Mesendoderm (in vitro differentiated cells): Measurements from ENCODE around the gene KPNA3.
A peak's percentile ranks its signal among the peaks of the same experiment; 100 is the strongest.
"Not testable (repeated sequence)": the region's sequence is repeated elsewhere in the genome, so short reads cannot be mapped to it uniquely, and the experiment has no call there.

Experiments
- DNase-seq: peaks from one replicate; pipeline ENCODE4 v3.0.0; 2013
- H2AK5ac ChIP-seq: 2 replicates; pipeline ENCODE4 v1.6.1; 2013; ENCODE audit warnings: low read length, inconsistent platforms
- H2BK120ac ChIP-seq: 2 replicates; pipeline ENCODE4 v1.6.1; 2013; ENCODE audit warnings: low read depth, mild to moderate bottlenecking, low read length, moderate library complexity, mixed read lengths
- H2BK15ac ChIP-seq: replicated peaks from 2 replicates; pipeline ENCODE4 v1.6.1; 2013; ENCODE audit warnings: low read depth, mild to moderate bottlenecking, moderate library complexity
- H2BK5ac ChIP-seq: 2 replicates; pipeline ENCODE4 v1.6.1; 2013; ENCODE audit warnings: low read length, inconsistent platforms
- H3K18ac ChIP-seq: 2 replicates; pipeline ENCODE4 v1.6.1; 2013; ENCODE audit warnings: mild to moderate bottlenecking, low read length, mixed read lengths
- H3K23ac ChIP-seq: one replicate; pipeline ENCODE4 v1.6.1; 2013; ENCODE audit warnings: low read length
- H3K27ac ChIP-seq: 2 replicates; pipeline ENCODE4 v1.5.1; 2013; ENCODE audit warnings: low read depth, mild to moderate bottlenecking, inconsistent platforms, low read length, moderate library complexity
- H3K27me3 ChIP-seq: 2 replicates; pipeline ENCODE4 v1.6.1; 2013; ENCODE audit warnings: low read length, control low read depth, mild to moderate bottlenecking, inconsistent platforms; ENCODE audit not compliant: insufficient read depth, poor library complexity
- H3K36me3 ChIP-seq: 2 replicates; pipeline ENCODE4 v1.6.1; 2013; ENCODE audit warnings: low read length, inconsistent platforms; ENCODE audit not compliant: control insufficient read depth, insufficient read depth
- H3K4ac ChIP-seq: one replicate; pipeline ENCODE4 v1.6.1; 2013; ENCODE audit warnings: low read depth, mild to moderate bottlenecking, low read length, moderate library complexity
- H3K4me1 ChIP-seq: 2 replicates; pipeline ENCODE4 v1.6.1; 2013; ENCODE audit warnings: low read depth, low read length, inconsistent platforms; ENCODE audit not compliant: control insufficient read depth
- H3K4me2 ChIP-seq: 2 replicates; pipeline ENCODE4 v1.6.1; 2013; ENCODE audit warnings: low read length
- H3K4me3 ChIP-seq: 2 replicates; pipeline ENCODE4 v1.5.1; 2013; ENCODE audit warnings: mild to moderate bottlenecking, low read length
- H3K56ac ChIP-seq: one replicate; pipeline ENCODE4 v1.6.1; 2013; ENCODE audit warnings: low read length
- H3K79me1 ChIP-seq: 2 replicates; pipeline ENCODE4 v1.6.1; 2013; ENCODE audit warnings: low read length, inconsistent platforms
- H3K79me2 ChIP-seq: 2 replicates; pipeline ENCODE4 v1.6.1; 2013; ENCODE audit warnings: mild to moderate bottlenecking, low read length; ENCODE audit not compliant: control insufficient read depth, insufficient read depth
- H3K9ac ChIP-seq: 2 replicates; pipeline ENCODE4 v1.6.1; 2013; ENCODE audit warnings: low read length, inconsistent platforms
- H4K5ac ChIP-seq: one replicate; pipeline ENCODE4 v1.6.1; 2013; ENCODE audit warnings: low read length
- H4K8ac ChIP-seq: one replicate; pipeline ENCODE4 v1.6.1; 2013; ENCODE audit warnings: low read depth, mild to moderate bottlenecking, control low read depth, low read length, moderate library complexity
- WGBS: extraction: QIAGEN DNeasy Blood & Tissue Kit; methylation state at CpG from one replicate; pipeline ENCODE4 v1.1.7; 2013; ENCODE audit warnings: low lambda C conversion rate, missing lambda C conversion rate; ENCODE audit not compliant: insufficient coverage; ENCODE audit errors: extremely low coverage; 5-methylcytosine and 5-hydroxymethylcytosine counted together

KPNA3 gene

GRCh38 chr13:49806126-49806536, 13.6 kb upstream of the KPNA3 start:
- H2AK5ac ChIP-seq: no peak overlapping the region
- no peak overlapping the region for H2BK5ac ChIP-seq
- no peaks in the 10 kb centered on the region for H3K36me3 ChIP-seq
- no peak overlapping the region for H2BK120ac ChIP-seq
- no peak overlapping the region for H4K5ac ChIP-seq
- H3K79me2 ChIP-seq: no peaks in the 10 kb centered on the region
- no CpG with 5 or more reads among the region's 3 CpGs for WGBS
- H3K79me1 ChIP-seq: no peaks in the 10 kb centered on the region
- DNase-seq: no peak
- no peak overlapping the region for H3K4me2 ChIP-seq
- H3K4ac ChIP-seq: no peak overlapping the region
- no peaks in the 10 kb centered on the region for H3K4me1 ChIP-seq
- H4K8ac ChIP-seq: no peak overlapping the region
- H3K27me3 ChIP-seq: no peaks in the 10 kb centered on the region
- no peak overlapping the region for H3K9ac ChIP-seq
- H3K56ac ChIP-seq: no peak overlapping the region
- no peak overlapping the region for H3K27ac ChIP-seq
- no peak overlapping the region for H2BK15ac ChIP-seq
- H3K23ac ChIP-seq: no peak overlapping the region
- no peak overlapping the region for H3K18ac ChIP-seq
- H3K4me3 ChIP-seq: no peak overlapping the region

- H3K27ac ChIP-seq, H4K8ac ChIP-seq, H3K79me2 ChIP-seq, H3K23ac ChIP-seq, H2BK120ac ChIP-seq, H2BK5ac ChIP-seq, H3K4me2 ChIP-seq, H2AK5ac ChIP-seq, H3K27me3 ChIP-seq, DNase-seq, H3K56ac ChIP-seq, H3K79me1 ChIP-seq, H3K4me3 ChIP-seq, H3K4me1 ChIP-seq, H2BK15ac ChIP-seq, H3K18ac ChIP-seq, H3K9ac ChIP-seq, H3K36me3 ChIP-seq, H3K4ac ChIP-seq, H4K5ac ChIP-seq: not testable (repeated sequence)
- WGBS: no CpG with 5 or more reads among the region's 10 CpGs
Measured at GRCh38 chr13:49803047-49803446, 10.6 kb upstream of the KPNA3 start.

- Histone ChIP-seq H2BK5ac (no peak overlapping the region), H3K4me1 (no peaks in the 10 kb centered on the region)
- no peak for DNase-seq
Measured at GRCh38 chr13:49802426-49802825, 9.9 kb upstream of the KPNA3 start.

DNA sequence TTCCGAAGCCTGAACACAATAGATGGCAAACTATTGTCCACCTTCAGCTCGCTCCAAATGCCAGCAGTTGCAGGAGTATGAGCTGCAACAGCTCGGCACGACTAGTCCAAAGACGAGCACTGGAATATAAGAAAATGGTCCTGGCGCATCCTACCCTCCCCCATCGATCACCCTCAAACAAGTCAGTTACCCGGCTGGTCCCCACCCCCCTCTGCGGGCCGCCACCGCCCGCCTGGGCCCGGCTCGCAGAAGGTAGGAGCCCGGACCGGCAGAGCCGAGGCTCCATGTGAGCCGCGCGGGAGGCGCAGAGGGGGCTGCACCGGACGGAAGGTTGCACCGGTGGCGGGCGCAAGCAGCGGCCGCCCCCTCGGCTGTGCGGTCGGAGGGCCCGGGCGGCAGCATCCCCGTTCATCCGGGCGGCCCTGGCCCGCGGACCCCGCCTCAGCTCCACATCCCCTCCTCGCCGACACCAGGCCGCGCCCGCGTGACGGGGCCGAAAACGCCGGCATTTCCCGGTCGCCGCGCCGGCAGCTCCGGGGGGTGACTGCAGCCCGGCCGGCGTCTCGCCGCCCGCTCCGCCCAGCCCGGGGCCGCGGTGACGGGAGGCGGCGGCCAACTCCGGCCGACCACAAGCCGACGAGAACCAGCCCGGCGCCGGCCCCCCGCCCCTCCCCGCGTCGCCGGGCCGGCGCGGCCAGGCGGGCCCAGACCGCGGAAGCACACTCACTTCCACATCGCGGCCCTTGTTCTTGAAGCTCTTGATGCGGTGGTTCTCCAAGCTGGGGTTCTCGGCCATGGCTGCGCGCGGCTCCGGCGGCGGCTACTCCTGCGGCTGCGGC, 552 bp downstream of the KPNA3 start:
- H4K5ac ChIP-seq: no peak overlapping the region
- WGBS: no CpG with 5 or more reads among the region's 98 CpGs

More at GRCh38 chr13:49802426-49802825, 9.9 kb upstream of the KPNA3 start:
- H2BK120ac ChIP-seq: no peak overlapping the region
- H2BK15ac ChIP-seq: no peak overlapping the region
- H3K36me3 ChIP-seq: no peaks in the 10 kb centered on the region
- no peak overlapping the region for H3K4me3 ChIP-seq
- no peak overlapping the region for H3K23ac ChIP-seq
- H3K18ac ChIP-seq: no peak overlapping the region
- no peak overlapping the region for H2AK5ac ChIP-seq
- no peaks in the 10 kb centered on the region for H3K79me1 ChIP-seq
- H3K79me2 ChIP-seq: no peaks in the 10 kb centered on the region
- no peak overlapping the region for H3K4me2 ChIP-seq
- no peak overlapping the region for H4K8ac ChIP-seq
- H3K27ac ChIP-seq: no peak overlapping the region
- no peaks in the 10 kb centered on the region for H3K27me3 ChIP-seq
- no peak overlapping the region for H3K4ac ChIP-seq
- no peak overlapping the region for H3K9ac ChIP-seq
- no peak overlapping the region for H4K5ac ChIP-seq
- WGBS: no CpG with 5 or more reads among the region's 5 CpGs
- H3K56ac ChIP-seq: no peak overlapping the region

DNA sequence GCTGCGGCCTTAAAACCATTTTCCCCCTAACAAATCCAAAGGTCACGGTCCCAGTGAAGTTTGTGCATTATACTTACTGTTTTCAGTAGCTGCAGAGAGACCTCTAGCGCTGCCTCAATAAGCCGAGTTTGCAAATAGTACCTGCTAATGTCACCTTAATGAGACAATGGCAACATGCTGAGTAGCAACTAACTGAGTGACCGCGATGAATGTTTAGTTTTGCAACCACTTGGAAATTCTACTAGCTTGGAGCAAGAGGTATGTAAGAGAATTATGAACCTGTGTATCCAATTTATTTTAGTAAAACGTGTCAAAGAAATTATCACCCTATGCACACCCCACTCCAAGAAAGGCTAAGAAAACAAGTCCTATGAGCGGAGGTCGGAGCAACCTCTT, 1.2 kb downstream of the KPNA3 start:
- peaks cover 6% of the 10 kb centered on the region for H3K79me1 ChIP-seq
- no peak overlapping the region for H4K5ac ChIP-seq
- no peak overlapping the region for H3K23ac ChIP-seq
- peak overlapping the region; percentile 96 for H3K56ac ChIP-seq
- WGBS: no CpG with 5 or more reads among the region's 9 CpGs
- H3K36me3 ChIP-seq: no peaks in the 10 kb centered on the region
- H3K4ac ChIP-seq: no peak overlapping the region
- peak overlapping the region; percentile 98 for H3K27ac ChIP-seq
- no peak overlapping the region for H2BK120ac ChIP-seq
- H3K18ac ChIP-seq: no peak overlapping the region
- peak overlapping the region; percentile 98 for H3K4me2 ChIP-seq
- peak; percentile 74 for DNase-seq
- H2BK15ac ChIP-seq: no peak overlapping the region
- peaks cover 37% of the 10 kb centered on the region for H3K79me2 ChIP-seq
- no peak overlapping the region for H4K8ac ChIP-seq
- no peaks in the 10 kb centered on the region for H3K4me1 ChIP-seq
- no peaks in the 10 kb centered on the region for H3K27me3 ChIP-seq
- H2AK5ac ChIP-seq: no peak overlapping the region
- peak overlapping the region; percentile 97 for H3K4me3 ChIP-seq
- no peak overlapping the region for H2BK5ac ChIP-seq
- H3K9ac ChIP-seq: peak overlapping the region; percentile 86

More for the DNA sequence above, 552 bp downstream of the KPNA3 start:
- no peak overlapping the region for H2BK15ac ChIP-seq
- no peak overlapping the region for H2BK120ac ChIP-seq
- peaks cover 5% of the 10 kb centered on the region for H3K79me1 ChIP-seq
- H3K36me3 ChIP-seq: no peaks in the 10 kb centered on the region
- peak overlapping the region; percentile 96 for H3K56ac ChIP-seq
- peak overlapping the region; percentile 98 for H3K4me2 ChIP-seq
- no peak overlapping the region for H4K8ac ChIP-seq
- H3K4ac ChIP-seq: peak overlapping the region; percentile 25
- H3K4me3 ChIP-seq: peak overlapping the region; percentile 97
- H2BK5ac ChIP-seq: no peak overlapping the region
- peak; percentile 66 for DNase-seq
- H3K27me3 ChIP-seq: no peaks in the 10 kb centered on the region
- H3K18ac ChIP-seq: peak overlapping the region; percentile 72
- H3K27ac ChIP-seq: peak overlapping the region; percentile 98
- H3K79me2 ChIP-seq: peaks cover 32% of the 10 kb centered on the region
- H3K4me1 ChIP-seq: no peaks in the 10 kb centered on the region
- peak overlapping the region; percentile 86 for H3K9ac ChIP-seq
- no peak overlapping the region for H2AK5ac ChIP-seq
- peak overlapping the region; percentile 45 for H3K23ac ChIP-seq
